SIG-M5 treated with dmso at 0.1 percent for 504 hours (cell line): ENCODE measurements around the gene MLNR.

ENCODE experiments used
- DNase-seq: peaks from one replicate; lab custom pipeline; 2025; ENCODE audit not compliant: unreplicated experiment; lab: John Stamatoyannopoulos, UW

The MLNR gene

DNA sequence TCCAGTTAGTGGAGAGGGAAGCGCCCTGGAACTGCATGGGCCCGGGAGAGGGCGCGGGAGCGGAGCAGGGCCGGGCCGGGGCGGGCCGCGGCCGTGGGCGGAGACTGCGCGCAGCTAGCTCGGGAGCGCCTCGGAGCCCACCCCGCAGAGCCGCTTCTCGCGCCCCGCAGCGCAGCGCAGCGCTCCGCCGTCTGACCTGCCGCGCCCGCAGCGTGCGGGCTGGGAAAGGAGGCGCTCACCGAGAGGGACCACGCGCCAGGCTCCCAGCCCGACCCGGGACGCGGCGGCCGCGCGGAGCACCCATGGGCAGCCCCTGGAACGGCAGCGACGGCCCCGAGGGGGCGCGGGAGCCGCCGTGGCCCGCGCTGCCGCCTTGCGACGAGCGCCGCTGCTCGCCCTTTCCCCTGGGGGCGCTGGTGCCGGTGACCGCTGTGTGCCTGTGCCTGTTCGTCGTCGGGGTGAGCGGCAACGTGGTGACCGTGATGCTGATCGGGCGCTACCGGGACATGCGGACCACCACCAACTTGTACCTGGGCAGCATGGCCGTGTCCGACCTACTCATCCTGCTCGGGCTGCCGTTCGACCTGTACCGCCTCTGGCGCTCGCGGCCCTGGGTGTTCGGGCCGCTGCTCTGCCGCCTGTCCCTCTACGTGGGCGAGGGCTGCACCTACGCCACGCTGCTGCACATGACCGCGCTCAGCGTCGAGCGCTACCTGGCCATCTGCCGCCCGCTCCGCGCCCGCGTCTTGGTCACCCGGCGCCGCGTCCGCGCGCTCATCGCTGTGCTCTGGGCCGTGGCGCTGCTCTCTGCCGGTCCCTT is at the start of gene MLNR:
Gene MLNR (plus strand): TSS at position 303 of the 820 bp plus-strand sequence. CDS start 0 bp downstream, at position 303.
- DNase-seq, result no peak

DNA sequence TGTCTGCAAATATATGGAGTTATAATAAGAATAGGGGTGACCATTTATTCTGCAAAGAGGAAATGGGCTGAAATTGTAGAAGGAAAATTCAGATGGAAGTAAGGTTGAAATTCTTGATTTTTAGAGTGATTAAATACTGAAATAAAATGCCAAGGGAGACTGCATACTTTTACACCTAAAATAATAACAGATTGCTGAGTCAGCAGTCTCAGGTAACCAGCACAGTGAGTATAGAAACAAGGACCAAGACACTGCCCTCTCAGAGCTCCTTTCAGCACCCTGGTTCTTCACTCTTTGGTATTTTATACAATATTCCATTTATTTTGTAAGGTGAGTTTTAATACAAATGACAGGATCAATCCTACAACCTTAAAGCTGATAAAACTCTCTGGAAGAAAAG is 48.8 kb upstream of the MLNR start:
- DNase-seq, result no peak

DNA sequence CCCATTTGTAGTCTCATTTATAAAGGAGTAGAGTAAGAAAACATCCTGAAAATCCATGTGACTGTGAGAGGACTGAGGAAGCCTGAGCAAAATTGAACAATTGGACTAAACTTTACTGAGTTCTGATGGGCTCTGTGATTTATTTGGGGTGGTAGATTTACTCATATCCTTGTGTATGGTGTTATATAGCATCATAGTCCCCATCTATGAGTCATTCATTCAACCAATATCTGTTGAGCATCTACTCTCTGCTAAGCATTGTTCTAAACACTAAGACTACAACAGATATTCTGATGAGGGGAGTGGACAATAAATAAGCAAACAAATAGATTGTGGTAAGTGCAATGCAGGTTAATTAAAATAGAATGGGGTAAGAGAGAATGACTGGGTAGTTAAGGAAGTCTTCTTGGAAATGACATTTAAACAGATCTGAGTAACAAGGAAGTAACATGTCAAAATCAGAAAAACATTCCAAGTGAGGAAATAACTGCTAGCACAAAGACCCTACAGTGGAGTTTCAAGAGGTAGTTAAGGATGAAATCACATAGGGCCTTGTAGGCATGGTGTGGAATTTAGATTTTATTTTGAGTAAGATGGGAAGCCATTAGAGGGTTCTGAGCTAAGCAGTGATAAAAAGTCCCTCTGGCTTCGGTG is 36.3 kb upstream of the MLNR start:
- no peak for DNase-seq

DNA sequence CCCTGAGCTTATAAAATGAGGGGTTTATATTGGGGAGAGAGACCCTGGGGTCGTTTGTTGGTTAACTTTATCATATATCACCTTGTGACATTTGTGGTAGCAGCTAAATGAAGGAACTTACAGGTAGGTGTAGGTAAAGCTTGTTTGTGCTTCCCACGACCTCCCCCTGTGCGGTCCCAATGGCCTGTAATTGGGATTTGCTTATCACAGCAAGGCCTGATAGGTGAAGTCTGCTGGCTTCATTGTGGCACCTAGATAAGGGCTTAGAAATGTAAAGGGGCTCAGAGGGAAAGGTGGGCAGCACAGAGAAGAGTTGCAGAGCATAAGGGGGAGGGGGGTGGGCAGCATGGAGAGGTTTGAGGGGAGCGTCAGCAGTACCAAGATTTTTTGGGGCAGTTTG is 35.5 kb upstream of the MLNR start:
- no peak for DNase-seq

DNA sequence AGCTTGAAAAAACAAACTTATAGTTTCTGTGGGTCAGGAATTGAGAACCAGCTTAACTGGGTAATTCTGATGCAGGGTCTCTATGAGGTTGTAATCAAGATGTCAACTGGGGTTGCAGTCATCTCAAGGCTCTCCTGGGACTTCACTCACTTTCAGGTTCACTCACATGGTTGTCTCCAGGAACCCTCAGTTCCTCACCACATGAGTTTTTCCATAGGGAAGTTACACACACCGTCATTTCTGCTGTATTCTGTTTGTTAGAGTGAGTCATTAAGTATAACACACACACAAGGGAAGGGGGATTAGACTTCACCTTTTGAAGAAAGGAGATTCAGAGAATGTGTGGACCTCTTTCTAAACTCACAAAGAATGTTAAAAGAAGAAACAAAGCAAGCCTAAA is 34.9 kb upstream of the MLNR start:
- DNase-seq, result peak; percentile 9

DNA sequence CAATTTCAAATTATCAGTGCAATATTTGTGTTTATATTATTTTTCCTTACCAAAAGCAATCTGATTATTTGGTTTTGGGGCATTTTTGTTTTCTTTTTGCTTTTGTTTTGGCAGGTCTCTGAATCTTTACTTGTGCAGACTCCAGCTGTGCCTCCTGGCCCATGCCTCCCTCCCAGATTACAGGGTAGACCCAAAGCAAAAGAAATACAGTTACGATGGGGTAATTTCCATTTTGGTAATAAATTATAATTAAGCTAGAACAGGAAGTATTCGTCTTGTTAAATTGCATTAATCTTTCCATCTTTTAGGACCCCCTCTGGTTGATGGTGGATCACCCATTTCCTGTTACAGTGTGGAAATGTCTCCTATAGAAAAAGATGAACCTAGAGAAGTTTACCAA is 29.2 kb upstream of the MLNR start:
- DNase-seq, result no peak

GRCh38 chr13:49206641-49207040 is 13.5 kb upstream of the MLNR start:
- no peak for DNase-seq

DNA sequence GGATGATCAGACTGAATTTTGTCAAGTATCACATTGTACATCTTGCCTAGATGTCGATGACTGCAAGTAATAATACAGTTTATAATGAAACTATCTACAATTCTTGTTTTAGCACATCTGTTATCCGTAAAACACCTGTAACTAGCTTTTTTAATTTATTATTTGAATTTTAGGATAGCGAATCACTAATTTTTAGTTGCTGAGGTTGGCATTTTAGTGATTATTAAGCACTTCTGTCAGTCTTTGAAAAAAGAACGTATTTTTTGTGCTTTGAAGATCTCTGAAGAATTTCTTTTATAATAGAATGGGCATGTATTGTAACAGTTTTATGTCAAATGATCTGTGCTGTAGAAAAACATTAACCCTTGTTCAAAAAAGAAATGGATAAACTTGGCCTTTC is 11.5 kb upstream of the MLNR start:
- DNase-seq, result no peak

DNA sequence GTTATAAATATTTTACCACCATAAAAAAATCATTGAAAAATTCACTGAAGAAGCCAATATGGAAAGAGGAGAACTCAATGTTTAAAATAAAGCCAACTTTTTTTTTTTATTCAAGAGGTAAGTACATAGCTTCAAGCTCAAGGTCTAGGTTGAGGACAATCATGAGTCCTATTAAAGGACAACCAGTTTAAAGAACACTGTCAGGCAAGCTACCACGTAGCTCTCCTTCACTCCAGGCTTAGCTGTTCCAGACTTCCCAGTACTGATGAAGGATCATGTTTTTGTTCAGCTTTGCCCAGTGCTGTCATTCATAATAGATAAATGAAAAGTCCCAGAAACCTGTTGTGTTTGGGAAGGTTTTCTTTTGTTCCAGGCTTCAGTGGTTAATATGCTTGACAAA is 10.0 kb upstream of the MLNR start:
- no peak for DNase-seq

GRCh38 chr13:49210669-49211068 is 9.5 kb upstream of the MLNR start:
- peak; percentile 7 for DNase-seq

DNA sequence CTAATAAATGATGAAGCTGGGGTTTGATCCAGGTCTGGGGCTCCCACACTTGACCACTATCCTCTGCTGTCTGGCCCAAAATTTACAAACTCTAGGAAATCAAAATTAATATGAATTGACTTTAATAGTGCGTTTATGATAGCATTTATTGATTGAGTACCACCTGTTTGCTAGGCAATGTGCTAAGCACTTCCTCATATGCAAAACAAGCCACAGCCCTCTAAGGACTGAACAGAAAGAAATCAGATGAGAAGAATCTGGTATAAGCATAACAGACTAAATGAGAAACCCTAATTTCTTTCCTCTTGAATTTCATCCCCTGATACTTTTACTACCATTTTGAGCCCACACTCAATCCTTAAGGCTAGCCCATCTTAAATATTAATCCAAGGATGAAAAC is 6.6 kb upstream of the MLNR start:
- DNase-seq, result no peak

GRCh38 chr13:49213997-49214916 is 5.9 kb upstream of the MLNR start:
- peak; percentile 12 for DNase-seq

DNA sequence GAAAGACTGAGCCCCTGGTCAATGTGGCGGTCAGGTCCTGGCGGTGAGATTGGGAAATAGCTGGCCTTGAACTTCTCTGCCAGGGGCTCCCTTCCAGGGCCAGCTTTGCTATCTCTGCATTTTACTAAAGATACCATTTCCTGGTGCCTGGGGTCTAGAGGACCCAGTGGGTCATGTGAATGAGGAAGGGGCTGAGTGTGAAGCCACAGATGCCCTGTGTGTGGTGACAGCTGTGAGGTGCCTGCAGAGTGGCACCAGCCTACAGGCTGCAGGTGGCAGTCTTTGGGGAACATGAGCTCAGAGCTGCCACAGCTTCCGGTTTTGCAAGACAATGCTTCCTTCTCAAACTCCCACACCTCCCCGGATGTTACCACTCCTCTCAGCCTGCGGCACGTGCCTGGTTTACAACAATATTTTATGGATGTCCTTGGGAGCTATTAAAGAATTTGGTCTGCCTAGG is 5.2 kb upstream of the MLNR start:
- peak; percentile 96 for DNase-seq

GRCh38 chr13:49216334-49216733 is 3.8 kb upstream of the MLNR start:
- DNase-seq, result no peak

GRCh38 chr13:49217962-49218492 is 2.1 kb upstream of the MLNR start:
- DNase-seq, result no peak

DNA sequence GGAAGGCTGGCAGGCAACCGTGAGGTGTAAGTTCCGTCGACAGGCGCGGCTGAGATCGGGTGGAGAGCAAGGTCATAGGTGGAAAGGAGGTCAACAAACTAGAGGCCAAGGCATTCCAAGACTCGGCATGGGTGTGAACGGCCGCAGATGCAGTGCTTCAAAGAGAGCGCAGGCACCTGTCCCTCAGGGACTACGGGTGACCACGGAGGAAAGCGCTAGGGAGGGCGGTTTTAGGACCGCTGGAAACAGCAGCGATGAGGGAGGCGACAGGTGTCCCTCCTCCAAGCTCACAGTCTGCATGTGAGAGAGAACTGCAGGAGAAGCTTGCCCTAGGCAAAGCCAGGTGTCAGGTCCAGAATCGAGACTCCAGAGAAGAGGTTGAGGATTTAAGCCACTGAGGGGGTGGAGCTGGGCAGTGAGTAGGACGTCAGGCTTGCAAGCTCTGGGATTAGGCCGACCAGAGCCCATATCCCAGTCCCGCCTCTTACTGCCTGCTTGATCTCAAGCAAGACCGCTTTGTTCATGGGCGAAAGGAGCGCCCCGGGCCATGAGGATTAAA is 1.6 kb upstream of the MLNR start:
- no peak for DNase-seq

GRCh38 chr13:49219647-49220035 is 497 bp upstream of the MLNR start:
- DNase-seq, result no peak

DNA sequence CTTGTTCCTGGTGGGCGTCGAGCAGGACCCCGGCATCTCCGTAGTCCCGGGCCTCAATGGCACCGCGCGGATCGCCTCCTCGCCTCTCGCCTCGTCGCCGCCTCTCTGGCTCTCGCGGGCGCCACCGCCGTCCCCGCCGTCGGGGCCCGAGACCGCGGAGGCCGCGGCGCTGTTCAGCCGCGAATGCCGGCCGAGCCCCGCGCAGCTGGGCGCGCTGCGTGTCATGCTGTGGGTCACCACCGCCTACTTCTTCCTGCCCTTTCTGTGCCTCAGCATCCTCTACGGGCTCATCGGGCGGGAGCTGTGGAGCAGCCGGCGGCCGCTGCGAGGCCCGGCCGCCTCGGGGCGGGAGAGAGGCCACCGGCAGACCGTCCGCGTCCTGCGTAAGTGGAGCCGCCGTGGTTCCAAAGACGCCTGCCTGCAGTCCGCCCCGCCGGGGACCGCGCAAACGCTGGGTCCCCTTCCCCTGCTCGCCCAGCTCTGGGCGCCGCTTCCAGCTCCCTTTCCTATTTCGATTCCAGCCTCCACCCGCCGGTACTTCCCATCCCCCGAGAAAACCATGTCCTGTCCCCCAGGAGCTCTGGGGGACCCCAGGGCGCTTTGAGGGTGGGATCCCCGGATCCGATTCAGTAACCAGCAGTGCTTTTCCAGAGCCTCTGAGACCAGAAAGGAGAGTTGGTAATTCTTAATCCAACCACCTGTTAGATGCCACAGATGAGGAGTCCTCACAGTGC is 885 bp downstream of the MLNR start:
- no peak for DNase-seq

GRCh38 chr13:49221590-49221965 is 1.4 kb downstream of the MLNR start:
- DNase-seq, result no peak
